Activated CD4-positive, alpha-beta T cell treated with anti-CD3 and anti-CD28 coated beads for 1 hour (primary cell): ENCODE results near the gene DDX24.

ENCODE experiments used
- DNase-seq: peaks from one replicate; pipeline ENCODE4 v3.0.0-alpha.2; 2020

Gene DDX24

GRCh38 chr14:94080621-94081385 is at the start of gene DDX24, which contains the start of gene IFI27L1:
DDX24 (minus strand) TSS chr14:94081202; CDS start chr14:94079742, 1,460 bp downstream.
IFI27L1 (plus strand) TSS chr14:94081310; CDS start chr14:94096938, 15,628 bp downstream.
- peak; percentile 94 for DNase-seq

- no peak for DNase-seq
These were observed 48.9 kb upstream of the DDX24 start for GRCh38 chr14:94129758-94130414.

- peak; percentile 37 for DNase-seq
These were observed 48.2 kb upstream of the DDX24 start, which contains the start of gene IFI27L2 for GRCh38 chr14:94129111-94129757. IFI27L2 (minus strand) TSS chr14:94129604; CDS start chr14:94129564, 40 bp downstream.

DNA sequence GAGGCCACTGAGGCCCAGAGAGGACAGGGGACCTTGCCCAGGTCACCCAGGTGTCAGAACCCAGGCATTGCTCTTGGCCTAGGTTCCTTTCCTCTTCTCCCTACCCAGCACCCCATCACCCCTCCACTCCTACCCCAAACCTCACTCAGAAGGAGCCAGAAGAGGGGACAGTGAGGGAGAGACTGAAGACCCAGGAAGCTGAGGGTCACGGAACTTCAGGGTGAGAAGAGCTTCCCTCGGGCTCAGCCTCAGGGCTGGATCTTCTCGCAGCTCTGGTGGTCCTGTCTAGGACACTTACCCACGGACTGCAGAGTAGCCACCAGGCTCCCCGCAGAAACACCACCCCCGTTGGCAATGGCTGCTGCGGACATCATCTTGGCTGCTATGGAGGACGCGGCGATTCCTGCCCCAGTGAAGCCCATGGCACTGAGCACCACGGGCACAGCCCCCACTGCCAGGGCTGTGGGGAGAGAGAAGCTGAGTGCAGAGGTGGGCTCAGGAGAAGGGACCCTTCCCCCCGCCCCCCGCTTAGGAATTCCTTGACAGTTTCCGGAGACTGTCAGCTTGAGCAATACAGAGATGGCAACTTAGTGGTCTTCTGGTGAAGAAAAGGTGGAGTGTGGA is 47.3 kb upstream of the DDX24 start:
- no peak for DNase-seq

DNA sequence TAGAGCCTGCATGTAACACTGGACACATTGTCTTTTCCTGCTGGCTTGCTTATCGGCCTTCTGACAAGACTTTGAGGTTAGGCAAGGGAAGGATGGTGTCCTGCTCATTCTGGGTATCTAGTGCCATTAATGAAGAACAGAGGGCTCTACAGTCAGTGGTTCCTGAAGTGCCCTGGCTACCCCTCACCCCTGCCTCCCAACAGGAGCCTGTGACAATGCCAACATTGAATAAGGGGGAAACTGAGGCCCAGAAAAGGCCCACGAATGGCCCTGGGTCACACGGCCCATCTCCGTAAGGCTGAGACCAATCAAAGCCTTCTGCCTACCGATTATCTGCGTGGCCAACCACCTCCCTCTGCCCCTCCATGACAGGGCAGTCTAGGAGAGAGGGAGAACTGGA is 46.3 kb upstream of the DDX24 start:
- DNase-seq = no peak

- no peak for DNase-seq
These were observed 45.8 kb upstream of the DDX24 start for GRCh38 chr14:94126800-94127199.

GRCh38 chr14:94126419-94126677 is 45.3 kb upstream of the DDX24 start:
- DNase-seq = no peak

DNA sequence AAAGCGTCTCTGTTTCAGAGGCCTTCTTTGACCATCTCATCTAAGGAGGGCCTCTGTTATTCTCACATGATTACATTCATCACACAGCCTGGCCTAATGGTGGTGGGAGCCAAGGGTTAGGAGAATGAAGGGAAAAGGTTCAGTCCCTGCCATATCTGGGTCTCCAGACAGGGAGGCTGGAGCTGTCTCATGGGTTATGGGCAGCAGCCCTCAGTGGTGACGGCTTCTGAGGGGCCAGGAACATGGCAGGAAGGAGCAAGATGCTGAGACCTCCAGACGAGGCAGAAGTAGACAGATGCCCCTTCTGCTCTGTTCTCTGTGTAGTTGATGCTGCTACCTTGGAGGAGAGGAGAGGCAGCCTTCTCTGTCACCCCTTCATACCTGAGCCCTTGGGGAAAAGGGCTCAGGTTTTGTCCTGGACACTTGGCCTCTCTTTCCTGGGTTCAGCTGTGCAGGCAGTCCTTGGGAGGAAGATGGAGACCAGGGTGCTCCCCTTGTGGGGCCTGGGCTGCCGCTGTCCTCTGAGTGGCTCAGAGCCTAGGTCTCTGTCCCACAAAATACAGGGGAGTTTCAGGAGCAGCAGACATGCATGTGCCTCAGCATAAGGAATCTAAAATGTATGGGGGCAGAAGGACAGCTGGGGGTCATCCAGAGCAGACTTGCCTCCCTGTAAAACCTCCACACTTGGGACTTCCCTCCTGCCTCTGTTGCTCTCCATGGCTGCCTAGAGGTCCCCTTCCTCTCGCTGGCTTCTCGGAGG is 44.8 kb upstream of the DDX24 start:
- no peak for DNase-seq

GRCh38 chr14:94124582-94125377 is 43.8 kb upstream of the DDX24 start:
- no peak for DNase-seq

GRCh38 chr14:94123868-94124267 is 42.9 kb upstream of the DDX24 start:
- no peak for DNase-seq

DNA sequence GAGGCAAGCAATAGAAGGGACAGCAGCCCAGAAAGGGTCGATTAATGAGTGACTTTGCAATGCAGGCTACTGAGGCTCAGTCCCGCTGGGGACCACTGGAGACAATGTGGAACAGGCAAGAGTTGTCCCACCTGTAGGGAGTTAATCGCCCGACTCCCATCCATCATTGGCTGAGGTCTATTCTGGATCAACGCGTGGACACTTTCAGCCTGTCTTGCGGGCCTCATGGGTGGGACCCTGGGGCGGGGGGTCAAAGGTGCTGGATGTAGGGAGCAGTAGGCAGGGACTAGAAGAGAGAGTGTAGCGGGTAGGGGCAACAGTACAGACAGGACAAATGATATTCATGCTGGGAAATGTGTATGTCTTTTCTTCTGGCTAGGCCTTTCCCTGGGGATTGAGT is 42.3 kb upstream of the DDX24 start:
- DNase-seq = no peak

DNA sequence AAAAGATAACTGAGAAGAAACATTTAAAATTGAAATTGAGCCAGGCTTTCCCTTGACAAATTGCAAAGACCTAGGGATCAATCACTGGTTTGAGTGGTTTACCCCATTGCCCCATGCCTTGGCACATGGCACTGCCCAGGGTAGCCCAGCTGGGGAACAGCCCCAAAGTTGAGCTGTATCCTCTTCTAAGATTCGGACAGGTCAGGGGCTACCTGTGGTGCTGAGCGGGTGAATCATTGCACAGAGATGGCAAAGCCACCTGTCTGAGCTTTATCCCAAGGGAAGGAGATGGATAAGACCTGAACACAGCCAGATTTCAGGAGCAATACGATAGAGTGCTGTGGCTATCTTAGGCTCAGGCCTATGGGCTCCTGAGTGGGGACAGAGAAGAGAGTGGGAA is 41.4 kb upstream of the DDX24 start:
- DNase-seq = no peak

- no peak for DNase-seq
These were observed 40.5 kb upstream of the DDX24 start for GRCh38 chr14:94121485-94121884.

GRCh38 chr14:94120667-94121340 is 39.8 kb upstream of the DDX24 start:
- DNase-seq = no peak

DNA sequence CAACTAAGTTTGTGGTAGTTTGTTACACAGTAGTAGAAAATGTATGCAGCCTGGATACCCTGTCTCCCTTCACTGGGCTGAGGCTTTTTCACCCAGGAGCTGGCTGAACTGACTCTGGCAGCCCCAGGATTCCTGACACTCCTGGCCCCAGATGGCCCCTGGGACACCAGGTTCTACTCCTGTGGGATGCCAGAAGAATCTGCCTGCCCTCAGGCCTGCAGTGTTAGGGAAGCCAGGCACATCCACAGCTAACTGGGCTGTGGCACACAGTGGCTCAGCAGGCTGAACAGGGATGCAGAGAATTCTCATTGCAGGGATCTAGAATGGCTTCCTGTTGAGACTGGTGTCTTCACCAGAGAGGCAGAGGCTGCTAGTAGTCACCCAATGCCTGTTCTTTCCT is 38.1 kb upstream of the DDX24 start:
- no peak for DNase-seq

DNA sequence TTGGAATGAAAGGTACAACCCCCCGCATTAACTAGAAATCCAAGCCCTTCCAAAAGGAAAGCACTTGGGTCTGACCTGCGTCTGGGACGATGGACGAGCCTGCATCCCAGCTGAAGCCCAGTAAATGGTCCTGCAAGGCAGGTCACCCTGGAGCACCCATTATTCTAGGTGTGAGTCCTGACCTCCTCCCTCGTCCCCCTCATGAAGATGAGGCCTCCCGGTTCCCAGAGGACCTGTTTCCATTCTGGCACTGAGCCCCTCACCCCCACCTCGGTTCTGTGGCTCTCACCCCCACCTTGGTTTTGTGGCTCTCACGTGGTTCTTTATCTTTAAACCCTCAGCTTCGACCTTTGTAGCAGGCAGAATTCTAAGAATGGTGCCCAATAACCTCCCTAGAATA is 36.9 kb upstream of the DDX24 start:
- DNase-seq = no peak

- no peak for DNase-seq
These were observed 35.7 kb upstream of the DDX24 start for GRCh38 chr14:94116701-94117100.

DNA sequence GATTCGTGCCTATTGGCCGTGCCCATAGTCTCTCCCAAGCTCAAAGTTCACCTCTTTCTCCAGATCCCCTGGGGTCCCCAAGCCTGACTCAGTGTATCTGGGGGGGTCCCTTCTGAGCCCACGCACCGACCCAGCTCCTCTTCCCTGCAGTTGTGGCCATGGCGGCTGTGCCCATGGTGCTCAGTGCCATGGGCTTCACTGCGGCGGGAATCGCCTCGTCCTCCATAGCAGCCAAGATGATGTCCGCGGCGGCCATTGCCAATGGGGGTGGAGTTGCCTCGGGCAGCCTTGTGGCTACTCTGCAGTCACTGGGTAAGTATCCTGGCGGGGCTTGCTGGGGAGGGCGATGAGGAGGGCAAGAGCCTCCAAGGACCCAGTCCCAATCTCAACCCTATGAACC is 34.6 kb upstream of the DDX24 start:
- DNase-seq = no peak

DNA sequence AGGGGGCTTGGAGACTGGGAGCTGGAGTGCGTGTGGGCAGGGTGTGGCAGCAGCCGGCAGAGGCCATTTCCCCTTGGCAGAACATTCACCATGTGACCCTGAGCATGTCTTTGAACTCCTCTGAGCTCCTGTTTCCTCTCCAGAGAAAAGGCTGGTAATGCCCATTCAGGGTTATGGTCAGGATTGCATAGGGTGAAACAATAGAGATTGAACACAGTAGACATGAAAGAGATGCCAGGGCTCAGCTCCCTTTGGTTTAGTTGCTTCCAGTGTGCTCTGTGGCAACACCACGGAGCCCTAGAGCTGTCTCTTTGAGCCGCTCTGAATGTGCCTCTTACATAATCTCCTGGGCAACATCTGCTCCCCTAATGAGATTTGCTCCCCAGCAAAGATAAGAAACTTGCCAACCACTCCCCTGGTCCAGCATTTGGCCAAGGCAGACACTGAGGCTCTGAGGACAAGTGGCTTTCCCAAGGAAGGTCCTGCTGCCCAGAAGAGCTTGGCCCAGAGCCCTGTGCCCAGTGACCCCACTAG is 34.1 kb upstream of the DDX24 start:
- DNase-seq = no peak

GRCh38 chr14:94114589-94115057 is 33.6 kb upstream of the DDX24 start:
- no peak for DNase-seq
